ENCODE results near the gene CCDC6. TPM values are rescaled to one million over a fixed set of nuclear protein-coding genes. Genes with fewer than 3 reads are reported as not detected.
A peak's percentile ranks its signal among the peaks of the same experiment; 100 is the strongest.

Gene CCDC6
- total and polyA plus RNA-seq, 2 of the 8 experiments (the other 6 are each of a cell fraction or from before 2014, with no cell fraction given), result 42.2 to 74.4 TPM

DNA sequence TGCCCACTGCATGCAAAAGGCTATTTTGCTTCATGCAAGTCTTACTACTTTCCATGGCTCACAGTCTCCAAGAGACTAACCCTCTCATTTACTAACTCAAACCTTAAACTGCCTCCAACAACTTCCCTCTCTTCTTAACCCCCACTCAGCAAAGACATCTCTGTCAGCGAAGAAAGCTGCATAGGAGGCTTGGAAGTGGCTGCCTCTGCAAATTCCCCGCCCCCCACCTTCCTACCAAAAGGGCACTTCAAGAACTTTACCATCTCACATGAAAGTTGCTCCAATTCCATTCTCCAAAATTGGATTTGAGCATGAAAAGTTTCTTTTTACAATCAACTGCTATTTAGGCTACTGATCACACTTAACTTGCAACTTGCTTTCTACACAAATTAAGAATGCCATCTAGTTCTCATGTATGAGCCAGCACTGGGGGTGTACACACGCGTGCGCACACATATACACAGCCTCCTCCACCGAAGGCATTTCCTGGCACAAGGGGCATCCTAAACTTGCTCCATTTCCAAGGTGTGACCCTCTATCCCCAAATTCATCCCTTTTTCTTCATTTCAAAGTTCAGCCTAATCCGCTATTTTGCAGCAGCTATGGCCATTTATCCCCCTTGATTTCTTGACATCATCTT, 1.8 kb downstream of the CCDC6 start (continued):
- TF ChIP-seq CHD7 (IDR thresholded peaks at IDR 0.05; ENCODE audit: insufficient replicate concordance, low read length), result no peak
- TF ChIP-seq YY1 (IDR thresholded peaks at IDR 0.05; ENCODE audit: low read depth, low read length), result no peak
- no peak; the same call in 1 of the 2 replicates for TF ChIP-seq SUZ12 (IDR thresholded peaks at IDR 0.05; ENCODE audit: low read length)
- 0 out of 2 replicates have a peak, but pooled peaks have one; percentile 8 for TF ChIP-seq KDM1A (IDR thresholded peaks at IDR 0.05; ENCODE audit: borderline replicate concordance, low read length)
- TF ChIP-seq TEAD4 (IDR thresholded peaks at IDR 0.05; ENCODE audit: low read depth, low read length), result 0 out of 2 replicates have a peak, but pooled peaks have one; percentile 28
- no peak for TF ChIP-seq SIX5 (IDR thresholded peaks at IDR 0.05; ENCODE audit: low read depth, low read length)
- TF ChIP-seq TBP (IDR thresholded peaks at IDR 0.05; ENCODE audit: low read depth, low read length), result no peak

Data from H1 (cell line).